Nephron (organoid): ENCODE data around the gene FAM20C.
"Not testable (repeated sequence)": the region's sequence is repeated elsewhere in the genome, so short reads cannot be mapped to it uniquely, and the experiment has no call there.

Experiments
- H3K27ac Mint-ChIP-seq, 3 experiments: 2 replicates each; pipeline ENCODE4 v1.8.0; 2020; ENCODE audit warnings: mixed read lengths in 3 of 3, mild to moderate bottlenecking in 2 of 3, moderate library complexity in 1 of 3
- H3K27me3 Mint-ChIP-seq: 2 replicates; pipeline ENCODE4 v1.8.0; 2021; ENCODE audit warnings: low read depth, mild to moderate bottlenecking, moderate library complexity, mixed read lengths
- H3K36me3 Mint-ChIP-seq: 2 replicates; pipeline ENCODE4 v1.8.0; 2020; ENCODE audit warnings: low read depth, mixed read lengths
- H3K4me1 Mint-ChIP-seq: 2 replicates; pipeline ENCODE4 v1.8.0; 2020; ENCODE audit warnings: mixed read lengths
- H3K4me3 Mint-ChIP-seq, 3 experiments: 2 replicates each; pipeline ENCODE4 v1.8.0; 2020; ENCODE audit warnings: mild to moderate bottlenecking in 3 of 3, mixed read lengths in 3 of 3, moderate library complexity in 2 of 3
- H3K9me3 Mint-ChIP-seq: 2 replicates; pipeline ENCODE4 v1.8.0; 2020; ENCODE audit warnings: mixed read lengths
- CTCF ChIP-seq, 3 experiments: fragments of 200-600 bp; sonication (generic); IDR thresholded peaks; one replicate each; pipeline ENCODE4 v1.5.0; 2021; ENCODE audit warnings: antibody characterized with exemption in 3 of 3; ENCODE audit not compliant: unreplicated experiment in 3 of 3

FAM20C gene

DNA sequence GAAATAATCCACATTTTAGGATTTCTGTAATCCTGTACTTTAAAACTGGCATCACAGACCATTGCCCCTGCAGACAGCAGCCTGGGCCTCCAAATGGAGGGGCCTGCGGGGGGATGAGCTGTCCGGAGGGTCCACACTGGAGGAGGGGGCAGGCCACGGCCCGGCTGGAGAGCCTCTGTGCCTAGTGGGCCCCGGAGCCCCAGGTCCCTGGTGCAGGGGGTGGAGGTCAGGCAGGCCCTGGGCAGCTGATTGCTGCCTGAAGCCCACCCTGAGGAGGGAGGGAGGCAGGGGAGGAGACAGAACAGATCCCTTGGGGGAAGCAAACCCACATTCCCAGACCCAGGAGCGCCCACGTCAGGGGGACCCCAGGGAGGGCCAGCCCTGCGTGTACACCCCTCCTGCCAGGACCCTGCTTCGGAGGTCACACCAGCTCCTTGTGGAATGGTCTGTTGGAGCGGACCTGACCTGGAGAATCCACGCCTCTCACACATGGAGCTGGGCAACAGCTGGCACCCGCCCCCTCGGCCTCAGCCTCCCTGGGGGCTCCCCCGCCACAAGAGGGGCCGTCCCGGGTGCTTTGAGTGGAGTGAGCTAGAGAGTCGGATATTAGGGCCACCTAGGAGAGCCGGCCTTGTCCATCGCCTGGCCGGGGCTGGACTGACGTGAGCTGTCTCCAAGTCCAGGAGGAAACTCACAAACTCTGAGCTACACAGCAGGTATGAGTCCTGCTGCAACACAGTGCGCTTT lies 12.2 kb upstream of the FAM20C start:
- Mint-ChIP-seq H3K9me3 (no peaks in the 10 kb centered on the region), H3K36me3 (no peaks in the 10 kb centered on the region), H3K4me1 (peaks cover 32% of the 10 kb centered on the region), H3K4me3 (no peak overlapping the region), H3K27ac (no peak overlapping the region), H3K27me3 (peaks cover 23% of the 10 kb centered on the region)
- TF ChIP-seq CTCF (IDR thresholded peaks at IDR 0.05; ENCODE audit: unreplicated experiment in 3 of 3) = no peak

DNA sequence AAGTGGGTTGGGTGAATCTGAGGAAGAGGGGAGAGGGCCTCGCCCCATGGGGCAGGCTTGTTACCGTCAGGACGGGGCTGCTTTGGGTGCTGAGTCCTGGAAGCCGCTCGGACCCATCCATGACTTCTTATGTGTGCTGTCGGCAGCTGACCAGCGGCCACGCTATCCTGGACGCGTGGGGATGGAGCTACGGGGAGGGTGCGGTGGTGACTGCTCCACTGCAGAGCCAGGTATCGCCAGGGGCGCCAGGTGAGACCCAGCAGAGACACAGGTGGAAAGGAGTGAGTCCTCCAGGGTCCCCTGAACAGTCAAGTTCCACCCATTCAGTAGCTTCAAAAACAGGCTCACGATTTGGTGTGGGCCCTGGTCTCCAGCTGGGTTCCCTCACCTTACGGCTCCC lies 10.6 kb upstream of the FAM20C start:
- H3K27me3 Mint-ChIP-seq = peaks cover 19% of the 10 kb centered on the region
- TF ChIP-seq CTCF (IDR thresholded peaks at IDR 0.05; ENCODE audit: unreplicated experiment in 3 of 3) = no peak
- no peaks in the 10 kb centered on the region for H3K9me3 Mint-ChIP-seq
- no peak overlapping the region for H3K27ac Mint-ChIP-seq
- H3K4me1 Mint-ChIP-seq = peaks cover 28% of the 10 kb centered on the region
- H3K36me3 Mint-ChIP-seq = no peaks in the 10 kb centered on the region
- H3K4me3 Mint-ChIP-seq = no peak overlapping the region

- peaks cover 23% of the 10 kb centered on the region for H3K27me3 Mint-ChIP-seq
- H3K27ac Mint-ChIP-seq, H3K36me3 Mint-ChIP-seq, H3K9me3 Mint-ChIP-seq, H3K4me3 Mint-ChIP-seq: not testable (repeated sequence)
- H3K4me1 Mint-ChIP-seq = peaks cover 33% of the 10 kb centered on the region
Observed at GRCh38 chr7:182502-182901, 9.9 kb upstream of the FAM20C start.

- Mint-ChIP-seq H3K4me1 (peaks cover 36% of the 10 kb centered on the region), H3K36me3 (no peaks in the 10 kb centered on the region), H3K27me3 (peaks cover 22% of the 10 kb centered on the region), H3K9me3 (no peaks in the 10 kb centered on the region), H3K4me3 (no peak overlapping the region), H3K27ac (peak overlapping the region in 2 of 3 experiments; percentile 43 to 50)
- TF ChIP-seq CTCF (IDR thresholded peaks at IDR 0.05; ENCODE audit: unreplicated experiment in 3 of 3) = no peak
Observed at GRCh38 chr7:183496-184292, 8.7 kb upstream of the FAM20C start.

- Mint-ChIP-seq H3K27ac (peak overlapping the region in 1 of 3 experiments; percentile 56), H3K9me3 (no peaks in the 10 kb centered on the region), H3K27me3 (peaks cover 13% of the 10 kb centered on the region), H3K4me3 (no peak overlapping the region), H3K4me1 (peaks cover 32% of the 10 kb centered on the region), H3K36me3 (no peaks in the 10 kb centered on the region)
- TF ChIP-seq CTCF (IDR thresholded peaks at IDR 0.05; ENCODE audit: unreplicated experiment in 3 of 3) = no peak
Observed at GRCh38 chr7:184294-185264, 7.8 kb upstream of the FAM20C start.
